WTC11 (cell line): Measurements from ENCODE around the gene HECW1. TPM values are rescaled to one million over a fixed set of nuclear protein-coding genes. Genes with fewer than 3 reads are reported as not detected.

Experiments
- ATAC-seq: fragments of 200-7000 bp; cut with Tn5 transposase; 2 replicates; pipeline ENCODE4 v1.10.0; 2021; ENCODE audit warnings: mild to moderate bottlenecking, moderate library complexity
- CTCF ChIA-PET: fragments of 300-600 bp; sonication (Branson Sonifier 250); formaldehyde crosslinking; loops from one replicate; lab custom pipeline; 2021; ENCODE audit warnings: antibody characterized with exemption; lab: Charles Lee
- POLR2A ChIA-PET: fragments of 350-600 bp; sonication (Branson Sonifier 250); formaldehyde crosslinking; loops from one replicate; lab custom pipeline; 2021; ENCODE audit warnings: antibody characterized with exemption; lab: Charles Lee
- DNase-seq: peaks from one replicate; pipeline ENCODE4 v3.0.0; 2021; ENCODE audit warnings: low spot score
- H3K27ac Mint-ChIP-seq: 2 replicates; pipeline ENCODE4 v1.8.0; 2021; ENCODE audit warnings: mixed read lengths
- H3K27me3 Mint-ChIP-seq: 2 replicates; pipeline ENCODE4 v1.8.0; 2021; ENCODE audit warnings: low read depth, mild to moderate bottlenecking, moderate library complexity, mixed read lengths
- H3K36me3 Mint-ChIP-seq: 2 replicates; pipeline ENCODE4 v1.8.0; 2021; ENCODE audit warnings: mixed read lengths
- H3K4me1 Mint-ChIP-seq: 2 replicates; pipeline ENCODE4 v1.8.0; 2022; ENCODE audit warnings: mixed read lengths
- H3K4me3 Mint-ChIP-seq: 2 replicates; pipeline ENCODE4 v1.8.0; 2021; ENCODE audit warnings: mild to moderate bottlenecking, moderate library complexity, mixed read lengths
- H3K9me3 Mint-ChIP-seq: 2 replicates; pipeline ENCODE4 v1.8.0; 2021; ENCODE audit warnings: mixed read lengths
- ARID4B ChIP-seq: sonication (generic); formaldehyde crosslinking; IDR thresholded peaks from 2 replicates; pipeline ENCODE4 v1.8.0; 2023; ENCODE audit warnings: missing genetic modification reagents, mild to moderate bottlenecking, borderline replicate concordance
- ATF6 ChIP-seq: sonication (generic); formaldehyde crosslinking; IDR thresholded peaks from 2 replicates; pipeline ENCODE4 v1.8.1; 2023; ENCODE audit warnings: mild to moderate bottlenecking, missing genetic modification reagents
- CBFB ChIP-seq: sonication (generic); formaldehyde crosslinking; IDR thresholded peaks from 2 replicates; pipeline ENCODE4 v1.8.1; 2022; ENCODE audit warnings: mild to moderate bottlenecking, low read depth, missing genetic modification reagents
- ELF4 ChIP-seq: sonication (generic); formaldehyde crosslinking; IDR thresholded peaks from 2 replicates; pipeline ENCODE4 v1.8.1; 2022; ENCODE audit warnings: low read depth, mild to moderate bottlenecking, moderate library complexity, missing genetic modification reagents
- ERG ChIP-seq: fragments of 250-450 bp; sonication (Bioruptor Pico); IDR thresholded peaks from 2 replicates; pipeline ENCODE4 v1.8.0; 2021; ENCODE audit warnings: mild to moderate bottlenecking
- FOXJ3 ChIP-seq: sonication (generic); formaldehyde crosslinking; IDR thresholded peaks from 2 replicates; pipeline ENCODE4 v1.9.0; 2021; ENCODE audit warnings: missing genetic modification reagents, mild to moderate bottlenecking, borderline replicate concordance
- GRHL2 ChIP-seq: fragments of 250-450 bp; sonication (Bioruptor Pico); IDR thresholded peaks from 2 replicates; pipeline ENCODE4 v1.8.0; 2022; ENCODE audit warnings: mild to moderate bottlenecking, moderate library complexity; ENCODE audit not compliant: insufficient replicate concordance, severe bottlenecking
- HMGXB4 ChIP-seq: sonication (generic); formaldehyde crosslinking; IDR thresholded peaks from 2 replicates; pipeline ENCODE4 v1.8.1; 2023; ENCODE audit warnings: mild to moderate bottlenecking, moderate library complexity, missing genetic modification reagents
- JUN ChIP-seq: sonication (generic); formaldehyde crosslinking; IDR thresholded peaks from 2 replicates; pipeline ENCODE4 v1.8.0; 2023; ENCODE audit warnings: mild to moderate bottlenecking, missing genetic modification reagents
- MAX ChIP-seq: sonication (generic); formaldehyde crosslinking; IDR thresholded peaks from 2 replicates; pipeline ENCODE4 v1.8.0; 2022; ENCODE audit warnings: mild to moderate bottlenecking, missing genetic modification reagents
- MYBL2 ChIP-seq: sonication (generic); formaldehyde crosslinking; IDR thresholded peaks from 2 replicates; pipeline ENCODE4 v1.8.1; 2023; ENCODE audit warnings: mild to moderate bottlenecking, moderate library complexity, missing genetic modification reagents
- SMAD3 ChIP-seq: sonication (generic); formaldehyde crosslinking; IDR thresholded peaks from 2 replicates; pipeline ENCODE4 v1.8.0; 2022; ENCODE audit warnings: missing genetic modification reagents, mild to moderate bottlenecking, borderline replicate concordance
- USF2 ChIP-seq: sonication (generic); formaldehyde crosslinking; IDR thresholded peaks from 2 replicates; pipeline ENCODE4 v1.8.1; 2023; ENCODE audit warnings: mild to moderate bottlenecking, missing genetic modification reagents, moderate library complexity
- ZBTB21 ChIP-seq: sonication (generic); formaldehyde crosslinking; IDR thresholded peaks from 2 replicates; pipeline ENCODE4 v1.8.1; 2023; ENCODE audit warnings: mild to moderate bottlenecking, missing genetic modification reagents, borderline replicate concordance
- ZMAT4 ChIP-seq: fragments of 250-450 bp; sonication (Bioruptor Pico); IDR thresholded peaks from 2 replicates; pipeline ENCODE4 v1.9.0; 2021; ENCODE audit warnings: mild to moderate bottlenecking
- ZNF396 ChIP-seq: fragments of 250-450 bp; sonication (Bioruptor Pico); IDR thresholded peaks from 2 replicates; pipeline ENCODE4 v1.8.0; 2021; ENCODE audit warnings: mild to moderate bottlenecking, moderate library complexity, borderline replicate concordance
- total RNA-seq: library from RNA; stranded (reverse); gene quantifications from 3 replicates; pipeline ENCODE4 v1.2.3, GENCODE V29; 2021
- TF ChIP-seq, protein P1 (sequence below): sonication (generic); formaldehyde crosslinking; IDR thresholded peaks from 2 replicates; pipeline ENCODE4 v1.8.1; 2023; ENCODE audit warnings: mild to moderate bottlenecking, missing genetic modification reagents
- TF ChIP-seq, protein P2 (sequence below): sonication (generic); formaldehyde crosslinking; IDR thresholded peaks from 2 replicates; pipeline ENCODE4 v1.8.1; 2022; ENCODE audit warnings: mild to moderate bottlenecking, moderate library complexity, missing genetic modification reagents

Gene HECW1
- total RNA-seq, 1 experiment from 2014 or later = 6.1 TPM

GRCh38 chr7:43550427-43550826 lies 438.0 kb downstream of the HECW1 start (continued):
- TF ChIP-seq SMAD3 = no peak
- no peak for TF ChIP-seq CBFB (CRISPR knock-in tag)
- no peak for TF ChIP-seq ATF6
- no peak for TF ChIP-seq ARID4B
- TF ChIP-seq USF2 (CRISPR knock-in tag) = no peak
- TF ChIP-seq, protein P1, sequence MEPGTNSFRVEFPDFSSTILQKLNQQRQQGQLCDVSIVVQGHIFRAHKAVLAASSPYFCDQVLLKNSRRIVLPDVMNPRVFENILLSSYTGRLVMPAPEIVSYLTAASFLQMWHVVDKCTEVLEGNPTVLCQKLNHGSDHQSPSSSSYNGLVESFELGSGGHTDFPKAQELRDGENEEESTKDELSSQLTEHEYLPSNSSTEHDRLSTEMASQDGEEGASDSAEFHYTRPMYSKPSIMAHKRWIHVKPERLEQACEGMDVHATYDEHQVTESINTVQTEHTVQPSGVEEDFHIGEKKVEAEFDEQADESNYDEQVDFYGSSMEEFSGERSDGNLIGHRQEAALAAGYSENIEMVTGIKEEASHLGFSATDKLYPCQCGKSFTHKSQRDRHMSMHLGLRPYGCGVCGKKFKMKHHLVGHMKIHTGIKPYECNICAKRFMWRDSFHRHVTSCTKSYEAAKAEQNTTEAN (CRISPR knock-in tag) = no peak
- TF ChIP-seq ERG = no peak
- no peak for TF ChIP-seq FOXJ3

GRCh38 chr7:43552122-43552521 lies 439.7 kb downstream of the HECW1 start:
- no peaks in the 10 kb centered on the region for H3K36me3 Mint-ChIP-seq
- ATAC-seq (no peak), DNase-seq (no peak)
- H3K27ac Mint-ChIP-seq = no peak overlapping the region
- H3K9me3 Mint-ChIP-seq = no peaks in the 10 kb centered on the region
- no peak for TF ChIP-seq ZBTB21 (CRISPR knock-in tag)
- no peak overlapping the region for H3K4me3 Mint-ChIP-seq
- ChIA-PET CTCF (interaction anchor here (1.9 kb wide), 1 partner anchor 30 kb away, joined by 4 read pairs; no protein-coding TSS in a partner anchor), POLR2A (no interaction called here)
- no peaks in the 10 kb centered on the region for H3K27me3 Mint-ChIP-seq
- peaks cover 19% of the 10 kb centered on the region for H3K4me1 Mint-ChIP-seq

DNA sequence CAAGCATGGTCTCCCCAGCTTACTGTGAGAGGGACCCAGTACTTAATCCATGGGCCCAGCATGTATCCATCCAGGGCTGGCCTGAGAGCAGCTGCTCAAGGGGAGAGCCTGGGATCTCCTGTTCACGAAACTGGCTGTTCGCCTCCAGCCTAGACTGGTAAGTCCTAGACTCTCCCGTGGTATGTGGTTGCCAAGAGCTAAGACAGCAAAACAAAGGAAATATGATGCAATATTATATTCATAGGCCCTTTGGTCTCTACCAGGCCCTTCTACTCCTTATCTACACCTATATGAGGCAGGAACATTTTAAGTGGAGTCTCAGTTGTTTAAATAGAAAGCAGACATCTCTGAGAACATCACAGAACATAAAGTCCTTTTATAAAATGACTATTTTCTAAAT lies 441.6 kb downstream of the HECW1 start:
- Mint-ChIP-seq H3K4me1 (peaks cover 19% of the 10 kb centered on the region), H3K36me3 (no peaks in the 10 kb centered on the region), H3K27ac (no peak overlapping the region), H3K4me3 (no peak overlapping the region), H3K27me3 (no peaks in the 10 kb centered on the region), H3K9me3 (no peaks in the 10 kb centered on the region)
- ChIA-PET POLR2A (no interaction called here), CTCF (interaction anchor here (0.8 to 5.1 kb wide), 3 partner anchors 29 to 284 kb away, joined by 3 to 28 read pairs (median 3); partner anchors contain the start of gene STK17A)
- DNase-seq (no peak), ATAC-seq (no peak)
- TF ChIP-seq, protein P2, sequence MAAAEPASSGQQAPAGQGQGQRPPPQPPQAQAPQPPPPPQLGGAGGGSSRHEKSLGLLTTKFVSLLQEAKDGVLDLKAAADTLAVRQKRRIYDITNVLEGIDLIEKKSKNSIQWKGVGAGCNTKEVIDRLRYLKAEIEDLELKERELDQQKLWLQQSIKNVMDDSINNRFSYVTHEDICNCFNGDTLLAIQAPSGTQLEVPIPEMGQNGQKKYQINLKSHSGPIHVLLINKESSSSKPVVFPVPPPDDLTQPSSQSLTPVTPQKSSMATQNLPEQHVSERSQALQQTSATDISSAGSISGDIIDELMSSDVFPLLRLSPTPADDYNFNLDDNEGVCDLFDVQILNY (CRISPR knock-in tag) = no peak
- no peak for TF ChIP-seq MYBL2 (CRISPR knock-in tag)
- no peak for TF ChIP-seq ELF4 (CRISPR knock-in tag)
- no peak for TF ChIP-seq ZNF396 (CRISPR knock-in tag)
- TF ChIP-seq MAX (CRISPR knock-in tag) = no peak
- no peak for TF ChIP-seq GRHL2 (CRISPR knock-in tag)
- TF ChIP-seq JUN (CRISPR knock-in tag) = no peak
- no peak for TF ChIP-seq HMGXB4
- no peak for TF ChIP-seq ZMAT4
